Measurements from ENCODE around the gene FNIP2.
"Not testable (repeated sequence)": the region's sequence is repeated elsewhere in the genome, so short reads cannot be mapped to it uniquely, and the experiment has no call there.

Gene FNIP2

DNA sequence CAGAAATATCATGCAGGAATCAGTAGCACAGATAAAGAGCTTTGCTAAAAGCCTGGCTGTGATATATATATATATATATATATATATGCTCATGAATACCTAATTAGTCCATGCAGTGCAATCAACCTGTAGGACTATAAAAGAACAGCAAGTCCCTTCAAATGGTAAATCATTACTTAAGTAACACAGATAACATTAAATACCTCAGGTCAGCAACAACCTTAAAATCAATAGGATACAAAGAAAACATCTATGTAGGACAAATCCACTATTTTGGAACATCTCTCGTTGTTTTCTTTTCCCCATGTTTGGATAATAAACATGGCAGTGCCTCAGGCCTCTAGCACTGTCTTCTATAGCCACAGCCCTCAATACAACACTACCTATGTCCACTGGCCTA, 106.6 kb downstream of the FNIP2 start:
- no peak for DNase-seq

DNA sequence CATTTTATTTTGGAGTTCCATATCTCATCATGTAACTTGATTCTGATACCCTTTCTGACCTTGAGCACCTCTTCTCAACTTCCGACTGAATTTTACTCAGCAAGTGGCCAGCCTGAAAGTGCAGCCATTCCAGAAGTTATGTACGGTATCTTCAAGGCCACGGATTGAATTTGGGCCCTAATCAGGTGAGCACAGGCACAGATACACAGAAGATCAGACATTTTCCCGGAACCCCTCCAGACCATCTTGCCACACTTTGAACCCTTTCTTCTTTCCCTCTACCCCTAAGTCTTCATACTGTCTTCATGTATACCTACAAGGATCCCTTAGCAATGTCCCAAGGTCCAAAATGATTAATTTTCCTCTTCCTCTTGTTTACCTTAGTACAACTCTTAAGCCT, 108.2 kb downstream of the FNIP2 start:
- no peak for DNase-seq

DNA sequence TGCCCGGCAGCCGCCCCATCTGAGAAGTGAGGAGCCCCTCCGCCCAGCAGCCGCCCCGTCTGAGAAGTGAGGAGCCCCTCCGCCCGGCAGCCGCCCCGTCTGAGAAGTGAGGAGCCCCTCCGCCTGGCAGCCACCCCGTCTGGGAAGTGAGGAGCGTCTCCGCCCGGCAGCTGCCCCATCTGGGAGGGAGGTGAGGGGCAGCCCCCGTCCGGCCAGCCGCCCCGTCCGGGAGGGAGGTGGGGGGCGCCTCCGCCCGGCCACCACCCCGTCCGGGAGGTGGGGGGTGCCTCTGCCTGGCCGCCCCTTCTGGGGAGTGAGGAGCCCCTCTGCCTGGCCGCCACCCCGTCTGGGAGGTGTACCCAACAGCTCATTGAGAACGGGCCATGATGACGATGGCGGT, 113.3 kb downstream of the FNIP2 start:
- not testable (repeated sequence) for DNase-seq

DNA sequence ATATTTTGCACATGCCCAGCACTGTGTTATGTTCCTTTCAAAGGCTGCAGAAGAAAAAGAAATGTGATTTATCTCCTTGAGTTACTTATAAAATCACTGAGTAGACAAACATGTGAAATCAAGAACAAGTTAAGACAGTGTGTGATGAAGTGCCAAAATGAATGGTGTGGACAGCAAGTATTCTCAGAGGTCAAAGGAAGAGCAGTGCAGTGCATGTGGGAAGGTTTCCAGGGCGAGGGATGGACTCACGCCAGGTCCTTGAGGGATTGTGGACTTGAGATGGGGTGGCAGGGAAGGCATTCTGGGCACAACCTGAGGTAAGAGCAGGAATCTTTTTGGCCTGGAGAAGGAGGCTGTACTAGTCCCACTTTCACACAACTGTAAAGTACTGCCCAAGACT, 115.5 kb downstream of the FNIP2 start:
- no peak for DNase-seq

DNA sequence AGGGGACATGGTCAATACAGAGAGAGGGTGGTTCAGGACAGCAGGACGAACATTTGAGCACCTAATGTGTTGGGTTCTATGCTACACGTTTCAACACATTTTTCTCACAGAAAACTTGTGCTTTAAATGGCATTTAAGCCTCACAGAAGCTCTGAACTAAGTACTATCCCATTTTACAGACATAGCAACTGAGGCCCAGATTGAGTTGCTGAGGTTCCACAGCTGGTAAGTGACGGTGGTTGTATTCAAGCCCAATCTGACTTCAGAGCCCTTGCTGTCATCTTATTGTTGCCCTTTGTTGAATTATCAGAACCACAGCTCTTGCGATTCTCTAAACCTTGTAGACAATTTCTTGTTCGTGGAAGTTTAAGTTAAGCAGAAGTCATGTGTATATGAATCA, 116.7 kb downstream of the FNIP2 start:
- DNase-seq: no peak

DNA sequence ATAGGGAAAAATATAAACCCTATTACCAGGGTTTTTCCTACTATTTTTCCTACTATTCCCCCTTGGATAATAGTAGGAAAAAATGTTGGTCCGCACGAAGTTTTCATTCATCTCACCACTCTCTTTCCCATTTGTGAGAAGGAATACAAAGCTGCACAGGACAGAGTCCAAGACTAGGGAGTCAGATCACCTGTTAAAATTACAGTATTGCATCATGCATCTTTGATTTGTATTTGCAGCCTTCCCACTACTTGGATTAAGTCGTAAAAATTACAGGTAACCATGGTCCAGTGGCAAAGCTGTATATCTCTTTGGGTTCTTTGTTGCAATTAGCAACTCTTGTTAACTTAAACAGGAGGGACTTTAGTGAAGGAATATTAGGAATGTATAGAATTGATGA, 121.5 kb downstream of the FNIP2 start:
- DNase-seq: no peak

DNA sequence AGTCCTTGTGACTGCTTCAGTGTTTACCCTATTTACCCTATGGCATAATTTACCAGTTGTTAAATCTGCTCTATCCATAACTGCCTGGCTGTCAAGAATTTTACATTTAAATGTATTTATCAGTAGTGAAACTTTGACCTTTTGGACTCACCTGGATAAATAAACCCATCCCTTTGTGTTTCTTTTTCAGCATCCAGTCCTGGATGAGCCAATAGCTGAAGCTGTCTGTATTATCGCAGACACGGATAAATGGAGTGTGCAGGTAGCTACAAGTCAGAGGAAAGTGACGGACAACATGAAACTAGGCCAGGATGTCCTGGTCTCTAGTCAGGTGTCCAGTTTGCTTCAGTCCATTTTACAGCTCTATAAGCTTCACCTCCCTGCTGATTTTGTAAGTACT, 122.4 kb downstream of the FNIP2 start:
- no peak for DNase-seq

DNA sequence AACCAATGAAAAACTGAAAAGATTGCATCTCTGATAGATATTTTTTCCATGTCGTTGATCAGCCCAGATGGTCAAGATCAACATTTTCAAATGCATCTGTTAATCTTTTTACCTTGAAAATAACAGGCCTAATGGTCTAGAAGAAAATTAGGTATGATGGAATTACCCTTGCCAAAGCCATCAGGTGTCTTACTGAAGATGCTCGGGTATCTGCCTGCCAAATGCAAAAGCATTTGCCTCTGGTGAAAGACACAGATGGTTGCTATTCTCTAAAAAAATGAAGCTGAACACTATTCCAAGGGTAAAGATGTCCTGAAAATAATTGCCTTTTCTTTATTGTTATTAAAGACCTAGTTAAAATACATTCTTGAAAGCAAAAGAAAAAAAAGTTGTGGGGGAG, 126.0 kb downstream of the FNIP2 start:
- DNase-seq: no peak

DNA sequence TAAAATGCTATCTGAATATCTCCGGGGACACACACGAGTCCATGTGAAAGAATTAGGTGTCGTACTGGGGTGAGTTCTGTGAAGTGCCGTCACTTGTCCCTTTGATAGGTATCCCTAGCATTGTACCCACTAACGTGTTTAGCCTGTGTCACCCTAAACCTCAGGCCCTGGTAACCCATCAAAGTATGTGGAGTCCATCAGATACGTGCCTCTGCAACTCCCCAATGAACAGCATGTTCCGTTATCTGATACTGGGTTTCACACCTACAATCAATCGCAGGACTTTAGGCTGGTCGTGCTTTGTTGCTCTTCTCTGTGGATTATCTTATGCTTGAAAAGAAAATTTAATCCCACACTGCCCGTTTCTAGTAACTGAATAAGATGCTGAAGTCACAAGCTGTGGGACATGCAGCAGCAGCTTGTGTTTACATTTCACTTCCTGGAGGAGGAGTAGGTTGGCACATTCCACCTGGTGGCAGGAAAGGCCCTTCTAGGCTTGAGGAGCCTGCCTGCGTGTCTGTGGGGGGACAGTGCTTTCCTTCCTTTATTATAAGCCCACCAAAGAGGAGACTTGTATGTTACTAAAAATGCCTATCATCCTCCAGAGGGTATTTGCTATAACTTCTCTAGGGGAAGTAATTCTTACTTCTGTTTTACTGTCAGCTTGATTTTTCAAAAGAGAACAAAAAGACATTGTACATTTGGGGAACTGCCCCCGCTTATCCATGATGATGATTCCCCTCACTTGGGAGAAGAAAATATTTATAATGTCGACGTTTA, 127.2 kb downstream of the FNIP2 start:
- no peak for DNase-seq

DNA sequence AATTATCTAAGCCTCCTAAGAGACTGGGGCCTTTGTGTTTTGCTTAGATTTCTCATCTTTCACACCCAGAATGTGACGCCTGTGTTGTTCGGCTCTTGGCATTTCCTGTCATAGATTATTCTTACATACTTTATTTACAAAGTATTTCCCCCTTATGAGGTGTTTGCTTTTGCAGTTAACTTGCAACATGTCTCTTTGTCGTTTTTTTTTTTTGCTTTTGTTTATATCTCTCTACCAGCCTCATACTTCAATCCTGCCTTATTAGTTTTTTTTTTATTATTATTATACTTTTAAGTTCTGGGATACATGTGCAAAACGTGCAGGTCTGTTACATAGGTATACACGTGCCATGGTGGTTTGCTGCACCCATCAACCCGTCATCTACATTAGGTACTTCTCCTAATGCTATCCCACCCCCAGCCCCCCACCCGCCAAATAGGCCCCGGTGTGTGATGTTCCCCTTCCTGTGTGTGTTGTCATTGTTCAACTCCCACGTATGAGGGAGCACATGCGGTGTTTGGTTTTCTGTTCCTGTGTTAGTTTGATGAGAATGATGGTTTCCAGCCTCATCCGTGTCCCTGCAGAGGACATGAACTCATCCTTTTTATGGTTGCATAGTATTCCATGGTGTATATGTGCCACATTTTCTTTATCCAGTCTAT, 127.9 kb downstream of the FNIP2 start:
- not testable (repeated sequence) for DNase-seq

DNA sequence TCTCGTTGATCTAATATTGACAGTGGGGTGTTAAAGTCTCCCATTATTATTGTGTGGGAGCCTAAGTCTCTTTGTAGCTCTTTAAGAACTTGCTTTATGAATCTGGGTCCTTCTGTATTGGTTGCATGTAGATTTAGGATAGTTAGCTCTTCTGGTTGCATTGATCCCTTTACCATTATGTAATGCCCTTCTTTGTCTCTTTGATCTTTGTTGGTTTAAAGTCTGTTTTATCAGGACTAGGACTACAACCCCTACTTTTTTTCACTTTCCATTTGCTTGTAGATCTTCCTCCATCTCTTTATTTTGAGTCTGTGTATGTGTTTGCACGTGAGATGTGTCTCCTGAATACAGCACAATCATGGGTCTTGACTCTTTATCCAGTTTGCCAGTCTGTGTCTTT, 131.6 kb downstream of the FNIP2 start:
- not testable (repeated sequence) for DNase-seq

DNA sequence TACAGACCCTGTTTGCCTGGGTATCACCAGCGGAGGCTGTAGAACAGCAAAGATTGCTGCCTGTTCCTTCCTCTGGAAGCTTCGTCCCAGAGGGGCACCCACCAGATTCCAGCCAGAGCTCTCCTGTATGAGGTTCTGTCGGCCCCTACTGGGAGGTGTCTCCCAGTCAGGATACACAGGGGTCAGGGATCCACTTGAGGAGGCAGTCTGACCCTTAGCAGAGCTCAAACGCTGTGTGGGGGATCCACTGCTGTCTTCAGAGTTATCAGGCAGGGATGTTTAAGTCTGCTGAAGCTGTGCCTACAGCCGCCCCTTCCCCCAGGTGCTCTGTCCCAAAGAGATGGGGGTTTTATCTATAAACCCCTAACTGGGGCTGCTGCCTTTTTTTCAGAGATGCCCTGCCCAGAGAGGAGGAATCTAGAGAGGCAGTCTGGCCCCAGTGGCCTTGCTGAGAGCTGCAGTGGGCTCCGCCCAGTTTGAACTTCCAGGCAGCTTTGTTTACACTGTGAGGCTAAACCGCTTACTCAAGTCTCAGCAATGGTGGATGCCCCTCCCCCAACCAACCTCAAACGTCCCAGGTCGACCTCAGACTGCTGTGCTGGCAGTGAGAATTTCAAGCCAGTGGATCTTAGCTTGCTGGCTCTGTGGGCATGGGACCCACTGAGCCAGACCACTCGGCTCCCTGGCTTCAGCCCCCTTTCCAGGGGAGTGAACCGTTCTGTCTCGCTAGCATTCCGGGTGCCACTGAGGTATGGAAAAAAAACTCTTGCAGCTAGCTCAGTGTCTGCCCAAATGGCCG, 133.7 kb downstream of the FNIP2 start:
- DNase-seq: not testable (repeated sequence)

DNA sequence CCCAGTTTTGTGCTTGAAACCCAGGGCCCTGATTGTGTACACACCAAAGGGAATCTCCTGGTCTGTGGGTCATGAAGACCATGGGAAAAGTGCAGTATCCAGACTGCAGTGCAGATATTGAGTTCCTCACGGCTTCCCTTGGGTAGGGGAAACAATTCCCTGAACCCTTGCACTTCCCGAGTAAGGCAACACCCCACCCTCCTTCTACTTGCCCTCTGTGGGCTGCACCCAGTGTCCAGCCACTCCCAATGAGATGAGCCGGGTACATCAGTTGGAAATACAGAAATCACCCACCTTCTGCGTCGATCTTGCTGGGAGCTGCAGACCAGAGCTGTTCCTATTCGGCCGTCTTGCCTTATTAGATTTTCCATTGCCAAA, 134.2 kb downstream of the FNIP2 start:
- no peak for DNase-seq

DNA sequence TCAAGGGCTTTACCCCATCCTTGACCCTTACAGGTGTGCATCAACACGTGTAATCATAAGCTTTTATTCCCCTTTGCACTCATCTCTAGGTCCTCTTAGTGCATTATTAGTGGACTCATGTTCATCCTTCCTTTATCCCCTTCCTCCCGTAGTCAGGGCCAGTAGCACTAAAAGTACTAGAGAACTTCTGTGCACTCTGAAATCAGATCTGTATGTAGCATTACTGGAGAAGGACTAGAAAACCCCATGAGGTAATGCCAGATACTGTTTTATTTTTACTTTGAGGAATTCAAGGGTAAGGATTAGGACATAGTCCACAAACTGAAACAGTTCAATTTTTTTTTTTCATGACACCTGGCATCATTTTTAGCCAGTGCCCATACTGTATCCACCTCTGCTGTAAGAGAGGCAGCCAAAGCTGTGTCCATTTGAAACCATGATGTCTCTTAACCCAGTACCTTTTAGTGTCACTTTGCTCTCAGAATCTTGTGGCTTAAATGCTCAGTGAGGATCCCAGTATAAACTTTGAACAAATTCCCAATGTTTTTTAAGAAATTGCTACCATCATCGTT, 134.7 kb downstream of the FNIP2 start:
- no peak for DNase-seq

DNA sequence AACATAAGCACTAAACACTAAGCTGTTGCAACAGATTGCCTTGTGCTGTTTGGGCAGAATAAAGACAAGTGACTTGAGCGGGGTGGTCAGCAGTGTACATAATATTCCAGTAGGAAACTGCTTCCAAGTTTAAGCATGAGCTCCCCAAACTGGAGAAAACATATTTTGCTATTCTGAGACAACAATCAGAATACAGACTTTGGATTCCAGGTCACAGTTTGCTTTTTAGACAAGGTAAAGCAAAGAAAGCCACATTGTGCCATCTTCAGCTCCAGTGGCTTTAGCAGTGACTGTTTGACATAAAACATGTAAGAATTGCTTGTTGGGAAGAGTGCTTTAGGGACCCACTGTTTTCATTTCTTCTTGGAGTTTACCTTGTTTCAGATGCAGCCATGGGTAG, 136.0 kb downstream of the FNIP2 start:
- DNase-seq: no peak

DNA sequence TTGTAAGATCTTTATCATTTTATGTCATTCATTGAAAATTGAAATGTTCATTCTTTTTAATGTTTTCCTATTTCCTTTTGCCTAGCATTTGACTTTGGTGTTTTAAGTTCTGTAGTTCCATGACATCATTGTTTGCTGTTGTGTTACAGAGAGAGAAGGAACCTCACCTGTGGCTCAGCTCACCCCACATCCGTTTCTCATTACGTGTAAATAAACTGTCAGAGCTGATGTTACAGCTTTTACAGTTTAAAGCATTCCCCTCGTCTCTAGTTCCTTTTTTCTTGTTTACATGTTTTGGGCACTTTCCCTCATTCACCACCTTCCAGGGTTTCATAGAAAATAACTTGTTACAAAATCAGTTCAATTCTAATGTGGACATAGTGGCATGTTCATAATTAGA, 137.2 kb downstream of the FNIP2 start:
- DNase-seq: no peak

DNA sequence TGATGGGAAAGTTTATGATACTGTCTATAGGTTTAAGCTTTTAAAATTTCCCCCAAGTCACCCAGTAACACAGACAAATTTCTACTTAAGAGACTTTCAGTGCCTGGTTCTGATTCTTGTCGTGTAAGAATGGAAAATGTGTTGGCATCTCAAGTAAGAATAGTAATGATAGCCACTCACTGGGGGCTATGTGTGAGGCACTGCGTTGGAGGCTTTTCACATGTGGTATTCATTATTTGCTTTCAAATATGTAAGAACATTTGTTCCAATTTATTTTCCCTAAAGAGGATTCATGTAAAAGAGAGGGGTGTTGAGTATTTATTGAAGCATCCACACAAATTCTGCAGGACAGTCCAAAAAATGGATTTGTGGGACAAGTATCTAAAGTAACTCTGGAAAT, 143.6 kb downstream of the FNIP2 start:
- DNase-seq: no peak

DNA sequence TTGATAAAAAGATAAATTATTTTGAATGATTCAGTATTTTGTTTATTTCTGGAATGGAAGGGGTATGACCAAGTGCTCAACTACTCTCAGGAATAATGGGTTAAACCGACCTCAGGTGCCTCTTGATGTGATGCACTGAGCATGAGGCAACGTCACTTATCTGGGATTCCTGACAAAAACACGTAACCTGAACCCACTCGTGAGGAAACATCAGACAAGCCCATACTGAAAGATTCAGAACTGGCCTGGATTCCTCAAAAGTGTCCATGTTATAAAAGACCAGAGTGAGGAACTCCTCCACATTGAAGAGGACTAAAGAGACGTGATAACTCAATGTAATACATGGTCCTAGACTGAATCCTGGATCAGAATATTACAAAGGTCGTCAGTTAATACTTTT, 144.0 kb downstream of the FNIP2 start:
- DNase-seq: no peak

DNA sequence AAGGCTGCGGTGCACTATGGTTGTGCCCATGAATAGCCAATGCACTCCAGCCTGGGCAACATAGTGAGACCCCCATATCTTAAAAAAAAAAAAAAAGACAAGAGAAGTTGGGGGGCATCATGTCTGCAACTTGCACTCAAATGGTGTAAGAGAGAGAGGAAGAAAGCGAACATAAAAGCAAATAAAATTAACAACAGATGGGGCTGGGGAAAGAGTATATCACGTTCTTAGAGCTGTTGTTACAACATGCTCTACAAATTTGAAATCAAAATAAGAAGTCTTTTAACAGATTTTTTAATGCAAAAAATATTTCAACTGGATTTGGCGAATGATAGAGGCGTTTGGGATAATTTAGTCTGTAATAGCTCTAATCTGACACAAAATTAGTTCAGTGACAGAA, 144.9 kb downstream of the FNIP2 start:
- no peak for DNase-seq

DNA sequence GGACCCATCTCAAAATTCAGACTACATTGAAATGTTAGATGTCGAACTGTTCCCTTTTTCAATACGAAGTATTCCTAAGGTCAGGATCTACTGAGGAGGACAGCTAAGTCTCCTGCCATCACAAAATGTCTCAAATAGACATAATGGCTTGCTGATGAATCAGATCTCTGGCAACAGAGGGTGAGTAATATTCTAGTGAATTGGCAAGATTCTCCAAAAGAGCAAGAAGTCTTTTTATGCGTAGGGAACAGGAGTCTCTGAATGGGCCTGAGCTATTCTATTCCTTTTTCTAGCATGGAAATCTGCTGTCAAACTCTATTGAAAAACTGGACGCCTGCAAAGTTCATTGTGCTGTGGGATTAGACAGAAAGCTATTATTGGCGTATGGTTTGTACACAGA, 145.4 kb downstream of the FNIP2 start:
- DNase-seq: no peak

DNA sequence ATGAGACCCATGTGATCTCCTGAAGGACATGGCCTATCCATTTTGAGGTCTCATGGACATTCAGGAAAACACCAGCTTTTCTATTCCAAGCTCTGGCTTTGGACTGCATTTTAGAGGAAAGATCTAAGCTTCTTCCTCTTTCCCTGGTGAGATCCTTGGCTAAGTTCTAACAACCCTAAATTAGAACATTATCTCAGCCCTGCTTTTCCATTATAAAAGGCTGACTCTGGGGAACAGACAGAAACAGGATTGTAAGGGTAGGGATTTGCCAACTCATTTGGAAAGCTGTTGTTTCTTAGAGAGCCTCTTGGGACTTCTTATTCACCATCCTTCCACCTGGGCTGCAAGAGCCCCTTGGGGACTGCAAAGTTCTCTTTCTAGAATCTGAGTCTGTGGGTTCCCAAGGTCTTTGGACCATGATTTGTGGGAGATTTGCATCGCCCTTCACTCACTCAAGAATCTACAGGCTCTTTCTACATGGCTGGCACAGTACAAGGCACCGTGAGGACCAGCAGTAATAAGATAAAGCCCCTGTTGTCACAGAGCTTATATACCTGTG, 146.9 kb downstream of the FNIP2 start:
- no peak for DNase-seq

DNA sequence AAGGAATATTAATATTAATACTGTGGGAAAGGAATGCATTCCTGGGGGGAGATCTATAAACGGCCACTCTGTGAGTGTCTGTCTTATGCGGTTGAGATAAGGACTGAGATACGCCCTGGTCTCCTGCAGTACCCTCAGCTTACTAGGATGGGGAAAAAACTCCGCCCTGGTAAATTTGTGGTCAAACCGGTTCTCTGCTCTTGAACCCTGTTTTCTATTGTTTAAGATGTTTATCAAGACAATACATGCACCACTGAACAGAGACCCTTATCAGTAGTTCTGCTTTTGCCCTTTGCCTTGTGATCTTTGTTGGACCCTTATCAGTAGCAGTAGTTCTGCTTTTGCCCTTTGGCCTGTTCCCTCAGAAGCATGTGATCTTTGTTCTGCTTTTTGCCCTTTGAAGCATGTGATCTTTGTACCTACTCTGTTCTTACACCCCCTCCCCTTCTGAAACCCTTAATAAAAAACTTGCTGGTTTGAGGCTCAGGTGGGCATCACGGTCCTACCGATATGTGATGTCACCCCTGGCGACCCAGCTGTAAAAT, 151.7 kb downstream of the FNIP2 start:
- DNase-seq: not testable (repeated sequence)

DNA sequence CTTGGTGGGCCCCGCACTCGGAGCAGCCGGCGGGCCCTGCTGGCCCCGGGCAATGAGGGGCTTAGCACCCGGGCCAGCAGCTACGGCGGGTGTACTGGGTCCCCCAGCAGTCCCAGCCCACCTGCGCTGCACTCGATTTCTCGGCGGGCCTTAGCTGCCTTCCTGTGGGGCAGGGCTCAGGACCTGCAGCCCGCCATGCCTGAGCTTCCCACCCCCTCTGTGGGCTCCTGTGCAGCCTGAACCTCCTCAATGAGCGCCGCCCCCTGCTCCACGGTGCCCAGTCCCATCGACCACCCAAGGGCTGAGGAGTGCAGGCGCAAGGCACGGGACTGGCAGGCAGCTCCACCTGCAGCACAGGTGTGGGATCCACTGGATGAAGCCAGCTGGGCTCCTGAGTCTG, 158.9 kb downstream of the FNIP2 start:
- DNase-seq: not testable (repeated sequence)
